NCI-H2196 (cell line): Measurements from ENCODE around the gene ZCCHC17.

Experiments
- DNase-seq: peaks from one replicate; lab custom pipeline; 2025; ENCODE audit not compliant: unreplicated experiment; lab: John Stamatoyannopoulos, UW

The ZCCHC17 gene

GRCh38 chr1:31389616-31390015 lies 92.8 kb downstream of the ZCCHC17 start:
- DNase-seq = no peak

- no peak for DNase-seq
Observed at GRCh38 chr1:31390071-31390470, 93.2 kb downstream of the ZCCHC17 start.

- no peak for DNase-seq
Observed at GRCh38 chr1:31393463-31393862, 96.6 kb downstream of the ZCCHC17 start.

- DNase-seq = peak; percentile 98
Observed at GRCh38 chr1:31394584-31395193, 97.9 kb downstream of the ZCCHC17 start.

GRCh38 chr1:31396633-31397351 lies 100.0 kb downstream of the ZCCHC17 start:
- DNase-seq = no peak

- DNase-seq = no peak
Observed at GRCh38 chr1:31397360-31398095, 100.7 kb downstream of the ZCCHC17 start.

GRCh38 chr1:31398246-31398645 lies 101.4 kb downstream of the ZCCHC17 start:
- DNase-seq = no peak

- no peak for DNase-seq
Observed at GRCh38 chr1:31399976-31400375, 103.1 kb downstream of the ZCCHC17 start.

- DNase-seq = no peak
Observed at GRCh38 chr1:31400393-31400792, 103.6 kb downstream of the ZCCHC17 start.

GRCh38 chr1:31401241-31401640 lies 104.4 kb downstream of the ZCCHC17 start:
- no peak for DNase-seq

- no peak for DNase-seq
Observed at GRCh38 chr1:31405578-31406245, 108.9 kb downstream of the ZCCHC17 start.

- DNase-seq = no peak
Observed at GRCh38 chr1:31407029-31407626, 110.3 kb downstream of the ZCCHC17 start.

GRCh38 chr1:31408788-31409318 lies 112.0 kb downstream of the ZCCHC17 start:
- no peak for DNase-seq

- DNase-seq = no peak
Observed at GRCh38 chr1:31409946-31410858, 113.4 kb downstream of the ZCCHC17 start.

- DNase-seq = no peak
Observed at GRCh38 chr1:31410871-31411270, 114.0 kb downstream of the ZCCHC17 start.

- DNase-seq = no peak
Observed at GRCh38 chr1:31412205-31412604, 115.4 kb downstream of the ZCCHC17 start.

- DNase-seq = peak; percentile 72
Observed at GRCh38 chr1:31412732-31413404, 116.0 kb downstream of the ZCCHC17 start, which contains the start of gene SERINC2. Gene SERINC2, plus strand, starts transcription at chr1:31413213. Its CDS starts 53 bp downstream, at chr1:31413266.

GRCh38 chr1:31413405-31414001 lies 116.7 kb downstream of the ZCCHC17 start:
- DNase-seq = peak; percentile 50
